Left ventricle myocardium superior (tissue), 1 donor: ENCODE results near the gene ARHGAP24. TPM values are rescaled to one million over a fixed set of nuclear protein-coding genes. Genes with fewer than 3 reads are reported as not detected.
A peak's percentile ranks its signal among the peaks of the same experiment; 100 is the strongest.

Experiments used
- ATAC-seq: fragments of 200-7000 bp; cut with Tn5 transposase; one replicate; pipeline ENCODE4 v1.9.1; 2020; ENCODE audit warnings: mild to moderate bottlenecking, moderate library complexity
- DNase-seq: peaks from one replicate; pipeline ENCODE4 v3.0.0-alpha.2; 2020
- intact Hi-C: fragments of 100-400 bp; cut with micrococcal nuclease; formaldehyde crosslinking; loops from one replicate; pipeline ENCODE4 v1.11.0; 2022
- total RNA-seq: library from RNA; stranded (reverse); fragmentation: NEBNext Ultra II Directional; extraction: Animal tissue kit (Norgen Biotek cat#: 25700); gene quantifications from one replicate; pipeline ENCODE4 v1.2.1, GENCODE V29; 2021
- donor health status: DM: no; HTN: yes; CAD: no; lungs with severe emphysema.

Gene ARHGAP24
- total RNA-seq, 1 donor from 2014 or later, result 13.3 TPM

DNA sequence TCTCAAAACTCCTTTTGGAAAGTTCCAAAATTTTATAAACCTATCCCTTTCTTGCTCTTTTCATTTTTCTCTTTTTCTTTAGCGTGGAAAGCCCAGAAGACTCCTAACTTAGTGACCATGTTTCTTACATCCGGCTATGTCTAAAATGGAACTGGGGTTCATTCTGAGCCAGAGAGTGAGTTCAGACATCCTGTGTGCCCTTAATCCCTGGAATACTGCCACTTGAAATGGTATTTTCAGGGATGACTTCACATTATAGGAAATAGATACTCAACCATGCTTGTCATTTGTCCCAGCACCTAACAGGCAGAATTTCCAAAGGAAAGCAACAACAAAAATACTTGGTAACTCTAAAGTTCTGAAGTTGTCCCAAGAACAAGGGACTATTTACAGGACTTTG lies 379.6 kb downstream of the ARHGAP24 start:
- intact Hi-C loops, result no loop called here
- peak; percentile 65 for ATAC-seq
- DNase-seq, result no peak

DNA sequence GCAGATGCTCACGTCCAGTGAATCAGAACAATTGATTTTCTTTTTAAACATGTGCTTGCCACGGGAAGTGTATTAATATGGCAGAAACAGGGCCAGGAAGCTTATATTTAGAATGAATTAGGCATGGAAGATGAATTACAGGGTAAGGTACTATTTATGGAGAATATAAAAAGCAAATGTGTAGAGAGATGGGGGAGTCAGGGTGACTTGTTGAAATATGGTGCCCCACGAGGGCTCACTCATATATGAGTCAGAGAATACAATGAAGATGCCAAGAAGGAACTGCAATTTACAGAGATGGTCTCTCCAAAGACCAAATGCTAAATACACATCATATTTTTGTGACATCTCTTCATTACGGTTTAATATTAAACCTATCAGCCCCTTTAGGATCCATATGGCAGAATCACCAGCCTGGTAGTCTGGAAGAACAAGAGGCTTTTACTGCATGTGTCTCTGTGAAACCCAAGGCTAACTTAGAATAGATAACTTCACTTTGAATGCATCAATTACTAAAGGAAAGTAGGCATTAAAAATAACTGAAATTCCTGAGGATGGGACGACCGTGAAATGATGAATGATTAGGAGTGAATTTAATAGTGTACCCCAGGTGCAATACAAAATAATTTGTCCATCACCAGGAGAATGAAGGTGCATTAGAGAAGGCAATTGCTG lies 385.3 kb downstream of the ARHGAP24 start:
- intact Hi-C loops, result no loop called here
- ATAC-seq, result no peak
- DNase-seq, result no peak

DNA sequence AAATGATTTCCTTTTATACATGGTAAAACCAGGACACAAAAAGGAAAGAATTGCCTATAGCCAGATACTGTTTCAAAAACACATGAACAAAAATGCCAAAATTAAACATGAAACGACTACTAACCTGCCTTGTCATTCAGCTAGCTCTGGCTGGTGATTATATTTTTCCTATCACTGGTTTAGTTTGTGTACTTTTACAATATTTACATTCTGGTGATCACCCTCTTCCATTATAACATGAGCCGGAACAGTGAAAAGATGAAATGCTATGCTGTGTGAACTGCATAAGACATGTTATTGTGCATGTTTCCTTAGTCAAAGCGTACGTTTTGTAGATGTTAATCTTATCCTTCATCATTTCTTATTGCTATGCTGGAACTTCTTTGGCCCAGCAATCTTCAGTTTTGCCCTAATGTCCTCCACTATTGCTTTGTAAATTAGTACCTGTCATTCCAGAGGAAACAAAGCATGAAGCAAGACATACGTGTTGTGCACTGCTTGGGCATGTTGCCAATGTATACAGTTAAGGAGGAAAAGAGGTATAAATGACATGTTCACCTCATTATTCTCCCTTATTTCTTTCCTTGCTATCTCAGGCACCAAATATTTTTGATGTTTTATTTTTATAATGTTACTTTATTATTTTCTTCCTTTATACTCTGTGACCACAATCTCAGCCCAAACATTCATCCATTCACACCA lies 386.3 kb downstream of the ARHGAP24 start:
- ATAC-seq (no peak), DNase-seq (no peak)
- intact Hi-C loops, result no loop called here

DNA sequence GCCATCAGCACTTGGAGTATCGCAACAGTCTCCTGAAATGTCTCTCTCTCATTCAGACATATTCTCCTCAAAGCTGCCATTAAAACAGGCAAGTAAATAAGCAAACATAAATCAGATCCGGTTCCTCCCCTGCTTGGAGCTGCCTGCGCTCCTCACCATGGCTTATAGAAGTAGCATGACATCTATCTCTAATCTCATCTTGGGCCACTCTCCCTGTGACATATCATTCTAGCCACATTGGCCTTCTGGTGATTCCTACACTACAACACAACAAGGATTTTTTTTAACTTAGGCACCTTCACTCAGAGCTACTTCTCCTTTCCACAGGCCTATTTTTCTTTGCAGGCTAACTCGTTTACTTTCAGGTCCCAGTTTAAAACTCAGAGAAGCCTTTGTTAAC lies 387.9 kb downstream of the ARHGAP24 start:
- intact Hi-C loops, result no loop called here
- no peak for ATAC-seq
- no peak for DNase-seq

DNA sequence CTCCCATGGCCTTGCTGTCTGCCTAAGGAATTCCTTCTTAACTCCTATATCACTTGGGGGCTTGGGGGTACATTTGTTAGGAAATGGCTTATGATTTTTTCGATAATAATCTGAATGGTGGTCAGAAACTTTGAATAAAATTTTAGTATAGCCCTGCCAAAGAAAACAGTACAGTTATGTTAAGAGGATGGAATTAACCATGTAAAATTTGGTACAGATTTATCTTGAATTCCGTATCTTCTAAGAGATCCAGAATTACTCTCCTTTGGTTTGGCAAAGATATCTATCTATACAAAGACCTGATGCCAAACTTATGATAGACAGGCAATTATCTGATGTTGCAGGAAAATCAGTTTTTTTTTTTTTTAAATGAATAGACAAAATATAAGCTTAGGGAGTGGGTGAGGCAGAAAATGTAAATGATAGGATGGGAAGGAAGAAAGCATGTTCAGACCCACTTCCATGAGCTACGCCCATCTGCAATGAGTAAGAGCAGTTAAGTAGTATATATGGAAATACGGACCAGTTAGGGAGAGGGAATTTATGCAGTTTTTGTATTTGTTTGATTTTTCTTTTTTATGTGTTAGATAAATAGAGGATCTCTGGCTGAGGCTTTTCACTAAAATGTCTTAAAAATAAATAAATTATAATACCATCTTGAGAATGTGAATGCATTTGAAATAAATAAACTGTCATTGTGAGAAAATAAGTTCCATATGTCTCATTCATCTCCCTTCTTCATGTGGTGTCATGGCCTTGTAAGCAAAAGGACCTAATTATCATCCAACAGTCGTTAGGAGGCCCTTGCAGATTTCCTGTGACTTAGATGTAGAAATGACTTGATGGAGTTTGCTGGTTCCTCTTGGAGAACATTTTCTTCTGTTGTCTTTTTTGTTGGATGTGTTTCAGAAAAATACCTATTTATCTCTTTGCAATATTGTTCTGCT lies 389.6 kb downstream of the ARHGAP24 start:
- DNase-seq, result no peak
- intact Hi-C loops, result no loop called here
- ATAC-seq, result no peak

DNA sequence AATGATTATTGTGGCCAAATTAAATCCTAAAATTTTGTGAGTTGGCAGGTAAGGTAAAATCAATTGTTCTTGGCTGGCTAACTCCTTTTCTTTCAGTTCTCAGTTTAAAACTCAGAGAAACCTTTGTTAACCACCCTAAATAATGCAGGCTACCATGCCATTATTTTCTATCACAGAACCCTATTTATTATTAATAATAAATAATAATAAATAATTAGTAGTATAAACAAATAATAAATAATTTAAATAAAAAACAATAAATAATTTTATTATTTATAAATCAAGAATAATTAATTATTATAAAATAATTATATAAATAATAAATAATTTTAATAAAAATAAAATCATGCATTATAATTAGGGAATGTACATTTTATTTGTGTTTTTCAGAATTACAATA lies 390.3 kb downstream of the ARHGAP24 start:
- ATAC-seq (no peak), DNase-seq (no peak)
- intact Hi-C loops, result no loop called here

DNA sequence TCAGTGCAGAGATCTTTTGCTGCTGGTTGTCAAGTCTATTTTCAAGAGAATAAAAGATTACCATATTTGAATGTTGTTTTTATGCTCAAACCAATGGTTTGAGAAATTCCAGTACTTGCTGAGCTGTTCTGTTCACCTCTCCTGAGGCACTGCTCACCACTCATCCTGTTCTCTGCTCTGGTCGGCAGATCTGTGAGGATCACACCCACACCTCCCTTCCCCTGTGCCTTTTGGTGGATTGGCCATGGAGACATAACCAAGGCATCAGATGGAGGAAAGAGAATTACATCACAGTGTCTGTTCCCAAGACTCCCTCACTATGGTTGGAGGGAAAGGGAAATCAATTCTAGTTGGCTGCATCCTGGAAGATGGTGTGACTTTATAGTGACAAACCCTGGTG lies 391.6 kb downstream of the ARHGAP24 start:
- intact Hi-C loops, result no loop called here
- no peak for ATAC-seq

DNA sequence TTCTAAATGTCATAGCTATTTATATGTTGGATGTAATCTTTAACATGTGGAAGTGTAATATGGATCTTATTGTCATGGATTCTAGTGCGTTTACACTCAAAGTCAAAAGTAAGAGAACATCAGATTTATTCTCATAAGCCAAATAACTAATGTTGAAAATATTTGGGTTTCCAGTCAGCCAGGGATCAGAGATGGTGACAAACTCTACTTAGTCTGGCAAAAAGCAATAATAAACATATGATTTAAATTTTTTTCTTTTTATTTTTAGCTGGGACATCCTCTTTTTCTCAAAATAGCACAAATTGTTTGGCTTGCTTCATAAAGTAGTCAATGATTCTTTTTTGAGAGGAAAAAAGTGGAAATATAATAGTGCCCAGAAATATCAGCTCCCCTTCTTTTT lies 392.3 kb downstream of the ARHGAP24 start:
- intact Hi-C loops, result no loop called here
- DNase-seq (no peak), ATAC-seq (no peak)

More for the DNA sequence above, 391.6 kb downstream of the ARHGAP24 start:
- DNase-seq, result no peak

GRCh38 chr4:85869181-85869580 lies 394.2 kb downstream of the ARHGAP24 start:
- no peak for ATAC-seq
- intact Hi-C loops, result no loop called here
- DNase-seq, result no peak

GRCh38 chr4:85870298-85871083 lies 395.5 kb downstream of the ARHGAP24 start:
- no peak for ATAC-seq
- intact Hi-C loops, result loop anchor here (2.0 kb wide), 1 partner anchor 74 kb away; no protein-coding TSS in a partner anchor
- no peak for DNase-seq

DNA sequence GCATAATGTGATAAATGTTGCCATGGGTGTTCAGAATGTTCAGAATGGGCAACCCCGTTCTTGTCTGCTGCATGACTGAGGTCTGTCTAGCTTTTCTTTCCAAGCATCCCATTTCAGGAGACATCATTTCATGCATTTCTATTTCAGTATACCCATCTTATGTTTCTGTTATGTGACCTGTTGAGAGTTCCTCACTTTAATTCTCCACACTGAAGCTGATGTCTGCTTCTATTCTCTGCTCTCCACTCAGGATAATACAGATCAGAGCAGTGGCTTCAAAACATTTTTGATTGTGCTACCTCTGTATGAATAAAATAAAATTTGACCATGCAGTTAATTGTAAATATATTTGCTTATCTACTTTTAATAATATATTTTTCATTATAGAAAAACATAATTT lies 398.6 kb downstream of the ARHGAP24 start:
- intact Hi-C loops, result no loop called here
- DNase-seq, result no peak
- peak; percentile 22 for ATAC-seq

DNA sequence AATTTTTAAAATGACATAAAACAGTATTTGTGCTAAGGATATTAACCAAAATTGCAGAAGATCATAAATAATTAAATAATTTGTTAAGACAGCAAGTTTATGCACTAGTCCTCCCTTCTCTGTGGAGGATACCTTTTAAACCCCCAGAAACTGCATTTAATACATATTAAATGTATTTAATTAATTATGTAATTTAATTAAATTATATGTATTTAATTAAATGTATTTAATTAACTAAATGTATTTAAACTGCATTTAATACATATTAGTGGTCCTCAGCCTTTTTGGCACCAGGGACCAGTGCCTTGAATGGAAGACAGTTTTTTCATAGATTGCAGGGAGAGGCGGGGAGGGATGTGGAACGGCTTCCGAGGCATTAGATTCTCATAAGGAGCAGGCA lies 404.6 kb downstream of the ARHGAP24 start:
- intact Hi-C loops, result no loop called here
- DNase-seq (no peak), ATAC-seq (no peak)

GRCh38 chr4:85883180-85883579 lies 408.2 kb downstream of the ARHGAP24 start:
- DNase-seq (no peak), ATAC-seq (no peak)
- intact Hi-C loops, result no loop called here

- DNase-seq, result no peak
- no peak for ATAC-seq
- intact Hi-C loops, result no loop called here
These were observed 409.3 kb downstream of the ARHGAP24 start for GRCh38 chr4:85884251-85884650.

GRCh38 chr4:85886665-85887064 lies 411.7 kb downstream of the ARHGAP24 start:
- DNase-seq, result no peak
- intact Hi-C loops, result no loop called here
- ATAC-seq, result no peak

- intact Hi-C loops, result no loop called here
- DNase-seq (no peak), ATAC-seq (no peak)
These were observed 414.4 kb downstream of the ARHGAP24 start for GRCh38 chr4:85889314-85889713.

GRCh38 chr4:85895755-85896154 lies 420.8 kb downstream of the ARHGAP24 start:
- DNase-seq (no peak), ATAC-seq (no peak)
- intact Hi-C loops, result no loop called here

GRCh38 chr4:85898231-85898630 lies 423.3 kb downstream of the ARHGAP24 start:
- ATAC-seq, result no peak
- DNase-seq, result no peak
- intact Hi-C loops, result no loop called here

DNA sequence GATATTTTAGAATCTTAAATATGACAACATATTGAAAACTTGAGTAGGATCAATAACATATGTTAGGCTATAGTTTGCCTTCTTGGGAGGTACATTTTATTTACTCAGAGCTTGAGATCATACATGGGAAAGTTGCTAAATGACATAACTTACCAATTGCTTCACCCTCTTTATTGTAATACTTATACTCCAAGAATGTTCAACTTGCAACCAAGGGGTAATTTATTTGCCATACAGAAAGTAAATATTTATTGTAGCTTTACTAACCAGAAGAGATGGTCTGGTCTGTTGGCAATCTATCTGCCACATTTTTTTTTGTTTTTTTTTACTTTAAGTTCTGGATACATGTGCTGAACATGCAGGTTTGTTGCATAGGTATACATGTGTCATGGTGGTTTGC lies 426.6 kb downstream of the ARHGAP24 start:
- ATAC-seq (no peak), DNase-seq (no peak)
- intact Hi-C loops, result no loop called here
